Measurements from ENCODE around the gene OST4. TPM values are rescaled to one million over a fixed set of nuclear protein-coding genes. Genes with fewer than 3 reads are reported as not detected.

The OST4 gene
- total RNA-seq, 1 experiment from 2014 or later = 784 TPM

- no peak for DNase-seq (ENCODE audit: low read depth)
Measured at GRCh38 chr2:27025861-27026851, 45.3 kb downstream of the OST4 start.

DNA sequence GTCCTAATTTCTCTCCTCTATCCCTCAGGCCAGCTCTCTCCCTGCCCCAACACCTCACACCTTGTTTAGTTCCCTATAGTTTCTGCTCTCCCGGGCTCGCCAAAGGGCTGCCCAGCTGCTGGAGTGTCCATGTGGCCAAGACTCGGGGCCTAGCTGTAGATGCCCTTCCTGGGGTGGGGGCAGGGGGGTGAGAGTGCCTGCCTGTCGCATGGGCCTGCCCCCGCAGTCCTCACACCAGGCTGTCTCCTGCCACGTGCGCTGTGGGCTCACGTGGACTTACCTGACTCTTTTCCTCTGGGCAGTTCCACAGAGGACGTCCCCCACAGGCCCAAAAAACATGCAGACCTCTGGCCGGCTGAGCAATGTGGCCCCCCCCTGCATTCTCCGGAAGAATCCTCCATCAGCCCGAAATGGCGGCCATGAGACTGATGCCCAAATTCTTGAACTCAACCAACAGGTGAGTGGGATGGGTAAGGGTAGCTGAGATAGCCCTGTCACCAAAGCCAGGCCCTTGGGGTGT is 46.1 kb downstream of the OST4 start:
- no peak for DNase-seq (ENCODE audit: low read depth)

DNA sequence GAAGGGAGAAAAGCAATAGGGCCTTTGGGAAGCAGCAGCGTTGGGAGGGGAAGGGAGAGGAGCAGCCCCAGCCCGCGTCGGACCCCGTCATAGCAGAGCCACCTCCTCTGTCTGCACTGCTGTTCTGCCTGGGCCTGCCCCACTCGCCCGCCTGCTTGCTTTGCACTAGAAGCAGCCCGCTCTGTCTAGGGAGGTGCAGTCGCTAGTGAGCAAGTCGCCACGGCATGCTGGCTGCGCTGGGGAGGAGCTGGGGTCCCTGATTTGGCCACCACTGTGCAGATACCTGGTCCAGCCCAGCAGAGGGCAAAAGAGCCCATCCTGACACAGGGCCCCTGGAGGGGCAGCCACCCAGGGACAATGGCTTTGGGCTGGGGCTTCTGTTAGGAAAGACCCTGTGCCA is 46.6 kb downstream of the OST4 start:
- no peak for DNase-seq (ENCODE audit: low read depth)

DNA sequence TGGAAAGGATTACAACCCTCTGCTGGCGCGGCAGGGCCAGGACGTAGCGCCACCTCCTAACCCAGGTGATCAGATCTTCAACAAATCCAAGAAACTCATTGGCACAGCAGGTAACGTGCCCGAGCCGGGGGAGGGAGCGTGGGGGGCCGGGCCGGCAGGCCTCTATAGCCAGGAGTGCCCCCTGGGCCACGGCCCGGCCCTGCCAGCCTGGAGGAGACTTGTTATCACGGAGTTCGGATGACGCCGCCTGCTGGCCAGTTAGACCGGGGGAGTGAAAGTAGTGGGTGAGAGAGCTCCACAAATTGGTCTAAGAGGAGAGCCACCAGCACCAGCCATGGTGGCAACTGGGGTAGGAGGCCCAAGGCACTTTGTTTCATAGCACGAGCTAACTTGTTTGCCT is 47.3 kb downstream of the OST4 start:
- no peak for DNase-seq (ENCODE audit: low read depth)

DNA sequence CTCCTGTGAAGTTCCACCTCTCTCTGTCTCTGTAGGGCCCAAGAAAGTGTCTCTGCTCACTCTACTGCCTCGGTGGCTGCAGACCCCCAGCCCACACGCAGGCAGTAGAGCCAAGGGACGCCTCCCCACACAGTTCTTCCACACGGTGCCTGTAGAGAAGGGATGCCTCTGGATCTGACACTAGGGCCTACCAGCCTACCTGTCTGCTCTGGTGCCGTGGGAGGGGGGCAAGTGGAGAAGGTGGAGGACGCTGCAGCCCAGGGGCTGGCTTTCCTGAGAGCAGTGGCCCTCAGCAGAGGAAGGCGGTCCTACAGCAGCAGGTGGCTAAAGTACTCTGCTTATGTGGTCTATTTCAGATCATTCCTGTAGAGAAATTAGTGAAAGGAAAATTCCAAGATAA is 47.7 kb downstream of the OST4 start:
- DNase-seq (ENCODE audit: low read depth) = no peak

DNA sequence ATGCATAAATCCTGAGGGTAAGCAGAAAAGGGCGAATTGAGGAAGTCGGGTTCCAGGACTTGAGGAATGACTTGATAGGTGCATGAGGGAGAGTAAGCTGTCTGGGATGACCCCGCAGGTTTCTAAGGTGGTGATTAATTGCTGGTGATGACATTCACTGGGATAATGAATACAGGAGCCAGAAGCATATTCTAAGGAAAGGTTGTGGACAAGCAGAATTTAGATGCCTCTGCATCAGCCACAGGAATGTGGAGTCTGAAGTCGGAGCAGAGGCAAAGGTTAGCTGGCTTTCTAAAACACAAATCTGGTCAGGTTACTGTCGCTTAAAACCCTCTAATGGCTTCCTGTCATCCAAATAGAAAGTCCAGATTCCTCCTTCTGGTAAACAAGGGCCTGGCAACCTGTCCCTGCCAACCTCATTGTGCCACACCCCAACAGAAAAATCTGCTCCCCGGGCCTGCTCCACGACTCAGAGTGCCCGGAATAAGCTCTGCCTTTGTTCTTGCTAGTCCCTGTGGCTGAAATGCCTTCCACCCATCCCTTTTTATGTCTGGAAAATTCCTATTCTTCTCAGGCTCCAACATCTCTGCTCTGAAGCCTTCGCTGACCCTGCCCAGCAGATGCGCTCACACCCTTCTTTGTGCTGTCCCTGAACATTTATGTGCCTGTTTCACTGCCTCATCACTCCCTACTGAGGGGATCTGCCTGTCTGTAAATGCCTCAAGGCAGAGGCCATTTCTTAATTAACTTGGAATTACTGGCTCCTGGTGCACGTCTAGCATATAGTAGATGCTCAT is 50.0 kb downstream of the OST4 start:
- no peak for DNase-seq (ENCODE audit: low read depth)

Other genes starting within 250 kb of the OST4 start
- not detected in 2 replicates for gene DPYSL5, start 223.5 kb downstream of the OST4 start, total RNA-seq (2014; rRNA removed; shearing (Covaris generic))
- 1.6 and 2.2 TPM in 2 replicates for gene MAPRE3, start 101.0 kb downstream of the OST4 start, total RNA-seq (2014; rRNA removed; shearing (Covaris generic))
- gene TMEM214, start 38.7 kb downstream of the OST4 start, total RNA-seq (2014; rRNA removed; shearing (Covaris generic)) = 69.5 and 99.8 TPM in 2 replicates
- 29.1 and 32.3 TPM in 2 replicates for gene AGBL5, start 20.0 kb downstream of the OST4 start, total RNA-seq (2014; rRNA removed; shearing (Covaris generic))
- 27.6 and 44.8 TPM in 2 replicates for gene EMILIN1, start 7.0 kb upstream of the OST4 start, total RNA-seq (2014; rRNA removed; shearing (Covaris generic))
- 4.1 and 5.8 TPM in 2 replicates for gene KHK, start 15.1 kb upstream of the OST4 start, total RNA-seq (2014; rRNA removed; shearing (Covaris generic))
- gene CGREF1, start 47.5 kb upstream of the OST4 start, total RNA-seq (2014; rRNA removed; shearing (Covaris generic)) = 5.2 and 5.3 TPM in 2 replicates
- gene ABHD1, start 52.2 kb upstream of the OST4 start, total RNA-seq (2014; rRNA removed; shearing (Covaris generic)) = 0.12 TPM in 1 of 2 replicates, not detected in the other
- 68.0 and 73.1 TPM in 2 replicates for gene PREB, start 63.0 kb upstream of the OST4 start, total RNA-seq (2014; rRNA removed; shearing (Covaris generic))
- gene PRR30, start 67.8 kb upstream of the OST4 start, total RNA-seq (2014; rRNA removed; shearing (Covaris generic)) = not detected in 2 replicates
- not detected in 2 replicates for gene TCF23, start 77.3 kb upstream of the OST4 start, total RNA-seq (2014; rRNA removed; shearing (Covaris generic))
- 294 and 342 TPM in 2 replicates for gene ATRAID, start 140.4 kb upstream of the OST4 start, total RNA-seq (2014; rRNA removed; shearing (Covaris generic))
- gene SLC5A6, start 140.6 kb upstream of the OST4 start, total RNA-seq (2014; rRNA removed; shearing (Covaris generic)) = 32.2 and 38.2 TPM in 2 replicates
- gene CAD, start 145.7 kb upstream of the OST4 start, total RNA-seq (2014; rRNA removed; shearing (Covaris generic)) = 22.7 and 32.7 TPM in 2 replicates
- not detected in 2 replicates for gene SLC30A3, start 191.4 kb upstream of the OST4 start, total RNA-seq (2014; rRNA removed; shearing (Covaris generic))
- gene DNAJC5G, start 203.8 kb upstream of the OST4 start, total RNA-seq (2014; rRNA removed; shearing (Covaris generic)) = not detected in 2 replicates
- gene TRIM54, start 210.8 kb upstream of the OST4 start, total RNA-seq (2014; rRNA removed; shearing (Covaris generic)) = 0.10 TPM in 1 of 2 replicates, not detected in the other
- 0.48 and 2.1 TPM in 2 replicates for gene UCN, start 236.8 kb upstream of the OST4 start, total RNA-seq (2014; rRNA removed; shearing (Covaris generic))